Endothelial cell of umbilical vein (primary cell): ENCODE data around the gene GPR157. TPM values are rescaled to one million over a fixed set of nuclear protein-coding genes. Genes with fewer than 3 reads are reported as not detected.

Experiments used
- BruUV-seq: library from RNA; stranded (reverse); fragments of 400-500 nt; replicated peaks from 2 replicates; lab custom pipeline; 2021; lab: Mats Ljungman, UMichigan
- CTCF ChIA-PET: fragments of 300-600, 350-600 bp; sonication (Branson Sonifier 250); formaldehyde crosslinking; loops from one replicate; lab custom pipeline; 2021; ENCODE audit warnings: antibody characterized with exemption, inconsistent platforms; lab: Charles Lee
- POLR2A ChIA-PET: fragments of 300-600, 350-600 bp; sonication (Branson Sonifier 250); formaldehyde crosslinking; loops from one replicate; lab custom pipeline; 2021; ENCODE audit warnings: antibody characterized with exemption, inconsistent platforms; lab: Charles Lee
- DNase-seq: peaks from one replicate; pipeline ENCODE4 v3.0.0-alpha.2; 2011; ENCODE audit warnings: low read depth, low spot score
- FAIRE-seq: peaks from 2 replicates; lab custom pipeline; 2011; peaks lifted over from hg19 to GRCh38; lab: Jason Lieb, UNC
- H2AFZ ChIP-seq: 2 replicates; pipeline ENCODE4 v1.6.0; 2012; ENCODE audit warnings: low read depth, low read length, control low read depth, inconsistent platforms
- H3K27ac ChIP-seq: 2 replicates; pipeline ENCODE4 v1.5.1; 2011; ENCODE audit warnings: low read depth, mild to moderate bottlenecking, control low read depth, low read length, moderate library complexity; ENCODE audit not compliant: insufficient read depth
- H3K27me3 ChIP-seq, 2 experiments: 2 replicates each; pipeline versions ENCODE4 v1.6.0 to v1.6.1; 2011; ENCODE audit warnings: low read length in 2 of 2, mixed read lengths in 1 of 2; ENCODE audit not compliant: control insufficient read depth in 2 of 2, insufficient read depth in 2 of 2
- H3K36me3 ChIP-seq, 2 experiments: 2 replicates in 1 of 2; 3 replicates in 1 of 2; pipeline ENCODE4 v1.5.1; 2011; ENCODE audit warnings: low read length in 2 of 2, mild to moderate bottlenecking in 1 of 2, moderate library complexity in 1 of 2; ENCODE audit not compliant: control insufficient read depth in 2 of 2, insufficient read depth in 2 of 2; ENCODE audit errors: extremely low read depth in 1 of 2
- H3K4me1 ChIP-seq: 3 replicates; pipeline ENCODE4 v1.5.1; 2011; ENCODE audit warnings: mild to moderate bottlenecking, low read length; ENCODE audit not compliant: control insufficient read depth, insufficient read depth; ENCODE audit errors: extremely low read depth
- H3K4me2 ChIP-seq: 2 replicates; pipeline ENCODE4 v1.6.1; 2011; ENCODE audit warnings: low read length, control low read depth, mixed read lengths; ENCODE audit not compliant: insufficient read depth
- H3K4me3 ChIP-seq, 3 experiments: fragments of 200-600 bp in 1 of 3; sonication (generic), shearing (Covaris generic) in 1 of 3; replicated peaks in 1 of 3; 2 replicates each; pipeline ENCODE4 v1.5.1; 2011 to 2016; ENCODE audit warnings: control low read depth in 3 of 3, low read length in 3 of 3, mild to moderate bottlenecking in 2 of 3, inconsistent platforms in 1 of 3, low read depth in 1 of 3, moderate library complexity in 1 of 3; ENCODE audit not compliant: insufficient read depth in 1 of 3
- H3K79me2 ChIP-seq: 2 replicates; pipeline ENCODE4 v1.6.0; 2012; ENCODE audit warnings: low read length, inconsistent platforms; ENCODE audit not compliant: control insufficient read depth, insufficient read depth
- H3K9ac ChIP-seq: replicated peaks from 2 replicates; pipeline ENCODE3; 2011; ENCODE audit warnings: low read length, control low read depth; ENCODE audit not compliant: insufficient read depth; ENCODE audit errors: extremely low read depth
- H3K9me1 ChIP-seq: replicated peaks from 3 replicates; pipeline ENCODE4 v1.6.0; 2011; ENCODE audit warnings: mild to moderate bottlenecking, low read length; ENCODE audit not compliant: control insufficient read depth, insufficient read depth; ENCODE audit errors: extremely low read depth
- H3K9me3 ChIP-seq: replicated peaks from 2 replicates; pipeline ENCODE4 v1.5.1; 2012; ENCODE audit warnings: low read length, inconsistent platforms; ENCODE audit not compliant: control insufficient read depth, insufficient read depth
- H4K20me1 ChIP-seq: replicated peaks from 2 replicates; pipeline ENCODE3; 2011; ENCODE audit warnings: mild to moderate bottlenecking, low read length; ENCODE audit not compliant: control insufficient read depth, insufficient read depth; ENCODE audit errors: extremely low read depth
- CTCF ChIP-seq, 2 donors: IDR thresholded peaks; 1 replicate in 1 of 2; 2 replicates in 1 of 2; pipeline ENCODE4 v1.5.1; 2011; ENCODE audit warnings: low read length in 2 of 2, mild to moderate bottlenecking in 2 of 2, moderate library complexity in 2 of 2, control low read depth in 1 of 2, inconsistent platforms in 1 of 2, low read depth in 1 of 2; ENCODE audit not compliant: insufficient read depth in 1 of 2; ENCODE audit errors: extremely low read depth in 1 of 2
- EZH2 ChIP-seq: IDR thresholded peaks from 2 replicates; pipeline ENCODE4 v1.6.1; 2012; ENCODE audit warnings: borderline replicate concordance, low read depth, mild to moderate bottlenecking, moderate library complexity, low read length, inconsistent platforms; ENCODE audit not compliant: severe bottlenecking
- FOS ChIP-seq: IDR thresholded peaks from 2 replicates; pipeline ENCODE4 v1.6.1; 2011; ENCODE audit warnings: mild to moderate bottlenecking, low read length, moderate library complexity, borderline replicate concordance; ENCODE audit not compliant: insufficient read depth
- POLR2AphosphoS5 ChIP-seq: IDR thresholded peaks from 2 replicates; pipeline ENCODE4 v1.6.1; 2012; ENCODE audit warnings: low read depth, mild to moderate bottlenecking, control low read depth, low read length, moderate library complexity; ENCODE audit not compliant: insufficient read depth
- dilution Hi-C: fragments of 300-500 bp; cut with MboI; formaldehyde crosslinking; loops from one replicate; pipeline ENCODE4 v1.15.0; 2019; ENCODE audit warnings: low sequenced_read_pairs; ENCODE audit not compliant: extremely low pct_ligation_motif_present
- intact Hi-C: fragments of 100-400 bp; cut with micrococcal nuclease; formaldehyde crosslinking; loops from one replicate; pipeline ENCODE4 v1.10.0; 2022
- polyA plus RNA-seq, 4 experiments: library from polyadenylated mRNA; depleted of rRNA in 3 of 4; stranded (reverse) in 3 of 4; unstranded in 1 of 4; fragments of >200 nt; gene quantifications; 2 replicates each; pipeline versions ENCODE4 v1.2.1 to v1.2.3, GENCODE V29; 2011 to 2012; ENCODE audit warnings: missing spikeins in 1 of 4
- total RNA-seq: library from RNA; stranded (reverse); gene quantifications from 2 replicates; pipeline ENCODE4 v1.2.3, GENCODE V29; 2021
- TF ChIP-seq, protein P1 (sequence below): IDR thresholded peaks from 2 replicates; pipeline ENCODE4 v1.6.1; 2011; ENCODE audit not compliant: insufficient read depth, insufficient read length

Gene GPR157
- total and polyA plus RNA-seq, 2 donors (not counting 3 experiments of a cell fraction or from before 2014, with no cell fraction given) = 1.0 to 6.5 TPM

GRCh38 chr1:9062846-9063245 is 66.1 kb downstream of the GPR157 start:
- Histone ChIP-seq H3K4me3 (no peak overlapping the region), H3K27ac (no peak overlapping the region), H3K9me1 (no peaks in the 10 kb centered on the region), H3K9me3 (no peaks in the 10 kb centered on the region), H3K36me3 (no peaks in the 10 kb centered on the region), H2AFZ (no peak overlapping the region), H3K4me1 (peaks cover 3% of the 10 kb centered on the region), H3K79me2 (no peaks in the 10 kb centered on the region), H4K20me1 (no peaks in the 10 kb centered on the region), H3K4me2 (no peak overlapping the region), H3K9ac (no peak overlapping the region), H3K27me3 (no peaks in the 10 kb centered on the region)
- TF ChIP-seq FOS (no peak), CTCF (IDR thresholded peaks at IDR 0.05; ENCODE audit: extremely low read depth in 1 of 2, insufficient read depth in 1 of 2, low read depth in 1 of 2, low read length in 2 of 2) (no peak), EZH2 (no peak), POLR2AphosphoS5 (no peak)
- TF ChIP-seq, protein P1, sequence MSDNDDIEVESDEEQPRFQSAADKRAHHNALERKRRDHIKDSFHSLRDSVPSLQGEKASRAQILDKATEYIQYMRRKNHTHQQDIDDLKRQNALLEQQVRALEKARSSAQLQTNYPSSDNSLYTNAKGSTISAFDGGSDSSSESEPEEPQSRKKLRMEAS = no peak
- ChIA-PET CTCF (interaction anchor here (1.6 kb wide), 1 partner anchor 34 kb away, joined by 4 read pairs; no protein-coding TSS in a partner anchor), POLR2A (no interaction called here)
- intact Hi-C loops (no loop called here), dilution Hi-C loops (no loop called here)
- BruUV-seq = no TSS peak
- FAIRE-seq (no peak), DNase-seq (no peak)
